Stimulated activated CD4-positive, alpha-beta T cell treated with anti-CD3 and anti-CD28 coated beads, Interleukin-15, amount 100 ng/mL, for 48 hours (primary cell): Measurements from ENCODE around the gene AP5Z1.

ENCODE experiments used
- DNase-seq, 2 donors: peaks; one replicate each; pipeline ENCODE4 v3.0.0-alpha.2; 2020; ENCODE audit warnings: low read depth in 2 of 2

AP5Z1 gene

GRCh38 chr7:4766666-4767519 lies 8.5 kb upstream of the AP5Z1 start:
- no peak for DNase-seq

GRCh38 chr7:4768597-4769569 lies 6.5 kb upstream of the AP5Z1 start:
- no peak for DNase-seq

DNA sequence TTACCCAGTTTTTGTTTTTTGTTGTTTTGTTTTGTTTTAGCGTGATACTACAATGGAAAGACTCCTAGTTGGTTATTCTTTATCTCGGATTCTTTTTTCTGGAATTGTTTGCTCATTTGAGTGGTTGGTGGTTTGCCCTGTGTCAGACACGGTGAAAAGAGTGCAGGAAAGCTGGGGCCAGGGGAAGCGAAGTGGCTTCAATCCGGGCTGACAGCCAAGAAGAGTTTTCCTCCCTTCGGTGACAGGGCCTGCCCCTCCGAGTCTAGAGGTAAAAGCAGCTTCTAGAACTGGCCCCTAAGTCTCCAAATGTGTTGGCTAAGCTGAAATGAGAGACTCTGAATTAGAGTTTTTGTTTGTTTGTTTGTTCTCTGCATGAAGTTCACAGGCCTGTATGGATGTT lies 5.7 kb upstream of the AP5Z1 start:
- no peak for DNase-seq

- no peak for DNase-seq
Observed at GRCh38 chr7:4770886-4771285, 4.5 kb upstream of the AP5Z1 start.

- no peak for DNase-seq
Observed at GRCh38 chr7:4771737-4772136, 3.7 kb upstream of the AP5Z1 start.

- no peak for DNase-seq
Observed at GRCh38 chr7:4772306-4772705, 3.1 kb upstream of the AP5Z1 start.

DNA sequence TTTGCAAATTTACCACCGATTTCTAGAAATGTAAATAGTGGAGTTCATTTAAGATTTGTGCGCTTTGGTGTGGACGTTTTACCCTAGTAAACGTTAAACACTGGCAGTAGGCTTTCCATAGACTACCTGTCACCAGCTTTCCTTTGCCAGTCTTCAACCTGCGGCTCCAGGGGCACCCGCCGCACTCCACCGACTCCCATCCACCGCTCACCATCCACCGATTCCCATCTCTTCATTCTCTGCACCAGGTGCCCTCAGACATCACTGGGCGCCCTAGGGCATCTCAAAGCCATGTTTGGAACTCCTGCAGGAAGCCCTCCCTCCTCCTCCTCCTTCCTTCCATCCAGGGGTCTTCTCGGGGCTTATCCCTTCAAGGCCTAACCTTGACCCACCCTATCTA lies 1.4 kb upstream of the AP5Z1 start:
- DNase-seq: no peak

DNA sequence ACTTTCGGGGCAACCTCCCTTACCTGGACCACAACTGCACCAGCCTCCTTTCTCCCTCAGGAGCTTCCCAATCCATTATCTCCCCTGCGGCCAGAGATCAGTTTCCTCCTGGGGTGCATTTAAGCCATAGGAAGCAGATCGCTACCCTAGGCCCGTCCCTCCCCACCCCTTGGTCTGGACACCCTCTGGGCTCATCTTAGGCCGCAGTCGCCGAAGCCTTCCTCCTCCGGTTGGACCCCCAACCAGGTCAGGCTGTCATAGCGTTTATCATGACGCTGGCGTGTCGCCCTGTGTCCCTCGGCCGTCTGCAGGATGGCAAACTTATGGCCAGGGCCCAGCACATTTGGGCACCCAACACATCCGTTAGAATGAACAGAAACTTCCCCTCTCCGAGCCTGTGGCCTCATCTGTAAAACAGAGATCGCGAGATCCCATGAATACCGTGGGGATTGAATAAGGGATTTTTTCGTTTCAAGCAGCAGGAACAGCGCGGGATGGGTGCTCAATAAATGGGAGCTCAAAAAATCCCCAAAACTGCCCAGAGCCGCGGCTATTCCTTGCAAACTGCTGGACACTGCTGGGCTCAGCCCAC lies 669 bp upstream of the AP5Z1 start:
- no peak for DNase-seq

- DNase-seq: peak; percentile 22 to 24
Observed at GRCh38 chr7:4775848-4776623, 613 bp downstream of the AP5Z1 start.

- no peak for DNase-seq
Observed at GRCh38 chr7:4779118-4779517, 3.7 kb downstream of the AP5Z1 start.

DNA sequence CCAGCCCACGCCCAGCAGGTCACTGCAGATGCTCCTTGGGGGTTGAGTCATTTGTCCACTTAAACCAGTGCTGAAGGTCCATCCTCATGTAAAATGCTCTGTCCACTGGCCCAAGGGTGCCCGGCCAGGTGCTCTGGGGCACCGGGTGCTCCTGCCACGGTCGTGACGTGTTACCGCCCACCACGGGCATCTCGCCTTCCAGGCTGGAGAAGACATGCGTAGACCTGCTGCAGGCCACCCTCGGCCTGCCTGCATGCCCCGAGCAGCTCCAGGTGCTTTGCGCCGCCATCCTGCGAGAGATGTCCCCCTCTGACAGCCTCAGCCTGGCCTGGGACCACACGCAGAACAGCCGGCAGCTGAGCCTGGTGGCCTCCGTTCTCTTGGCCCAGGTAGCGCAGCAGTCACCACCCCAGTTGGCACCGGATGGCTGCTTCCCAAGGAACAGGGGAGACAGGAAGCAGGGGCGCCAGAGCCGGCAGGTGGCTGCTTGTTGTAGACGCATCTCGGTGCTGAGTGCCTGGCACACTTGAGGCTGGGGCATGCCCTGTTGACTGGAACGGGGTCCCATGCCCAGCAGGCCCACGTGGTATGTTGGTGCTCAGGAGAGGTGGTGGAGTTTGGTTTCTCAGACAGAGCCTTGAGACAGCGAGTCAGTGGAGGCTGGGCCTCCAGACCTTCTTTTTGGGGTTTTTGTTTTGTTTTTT lies 6.1 kb downstream of the AP5Z1 start:
- no peak for DNase-seq

DNA sequence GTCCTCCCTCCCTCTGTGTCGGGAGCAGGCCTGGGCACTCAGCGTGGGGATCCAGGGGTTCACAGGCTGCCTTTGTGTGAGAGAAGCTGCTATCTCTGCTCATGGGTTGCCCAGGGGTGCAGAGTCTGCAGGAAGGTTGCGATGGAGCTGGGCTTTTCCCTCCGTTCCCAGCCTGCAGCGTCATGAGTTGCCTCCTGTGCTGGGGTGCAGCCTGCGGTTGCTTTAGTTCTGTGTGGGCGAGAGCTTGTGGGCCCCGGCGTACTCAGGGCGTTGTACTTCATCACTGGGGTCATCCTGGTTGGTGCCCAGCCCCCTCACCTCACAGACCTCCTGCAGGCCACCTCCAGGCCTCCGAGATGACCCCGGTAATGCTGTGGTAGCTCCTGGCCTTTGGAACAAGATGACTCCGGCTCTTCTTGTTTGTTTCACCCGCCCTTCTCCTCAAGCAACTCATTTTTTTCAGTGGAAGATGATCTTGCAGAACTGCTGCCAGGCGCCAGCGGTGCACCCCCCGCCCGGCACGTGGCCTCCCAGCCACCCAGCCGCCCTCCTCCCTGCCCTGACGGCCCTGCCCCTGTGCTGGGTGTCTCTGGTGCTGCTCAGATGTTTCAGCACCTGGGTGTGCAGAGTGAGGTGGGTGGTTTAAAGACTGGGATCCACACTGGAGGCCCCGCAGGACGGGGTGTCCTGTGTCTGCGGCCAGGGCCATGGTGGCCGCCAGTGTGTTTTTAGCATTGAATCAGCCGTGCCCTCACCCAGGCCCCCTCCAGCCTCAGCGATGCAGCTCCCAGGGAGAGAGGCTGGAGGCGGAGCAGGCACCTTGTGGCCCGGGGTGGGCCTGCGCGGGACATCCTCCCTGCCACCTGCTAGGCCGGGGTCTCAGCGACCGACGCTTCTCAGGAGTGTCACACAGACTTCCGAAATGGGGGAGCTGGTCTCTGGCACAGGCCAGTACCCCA lies 7.2 kb downstream of the AP5Z1 start:
- no peak for DNase-seq

- no peak for DNase-seq
Observed at GRCh38 chr7:4783292-4783652, 7.8 kb downstream of the AP5Z1 start.

DNA sequence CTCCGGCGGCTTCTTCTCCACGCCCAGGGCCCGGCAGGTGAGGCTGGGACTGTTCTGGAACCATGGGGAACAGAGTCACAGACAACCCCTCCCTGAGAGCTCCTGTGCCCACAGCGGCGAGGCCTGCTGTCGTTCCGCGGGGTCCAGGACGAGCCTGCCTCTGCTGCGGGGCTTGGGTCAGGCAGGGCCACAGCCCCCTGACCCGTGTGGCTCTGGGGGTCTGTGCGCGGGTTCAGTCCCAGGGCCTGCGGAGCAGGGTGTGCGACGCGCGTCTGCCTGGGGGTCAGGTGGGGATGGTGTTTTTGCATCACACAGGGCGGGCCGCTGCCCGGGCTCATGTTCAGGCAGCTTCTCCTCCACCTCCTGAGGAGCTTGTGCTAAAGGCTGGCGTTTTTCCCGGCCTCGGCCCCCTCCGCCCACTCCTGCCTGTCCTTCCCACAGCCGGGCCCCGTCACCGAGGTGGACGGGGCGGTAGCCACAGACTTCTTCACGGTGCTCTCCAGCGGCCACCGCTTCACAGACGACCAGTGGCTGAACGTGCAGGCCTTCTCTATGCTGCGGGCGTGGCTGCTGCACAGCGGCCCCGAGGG lies 8.4 kb downstream of the AP5Z1 start:
- DNase-seq: no peak

DNA sequence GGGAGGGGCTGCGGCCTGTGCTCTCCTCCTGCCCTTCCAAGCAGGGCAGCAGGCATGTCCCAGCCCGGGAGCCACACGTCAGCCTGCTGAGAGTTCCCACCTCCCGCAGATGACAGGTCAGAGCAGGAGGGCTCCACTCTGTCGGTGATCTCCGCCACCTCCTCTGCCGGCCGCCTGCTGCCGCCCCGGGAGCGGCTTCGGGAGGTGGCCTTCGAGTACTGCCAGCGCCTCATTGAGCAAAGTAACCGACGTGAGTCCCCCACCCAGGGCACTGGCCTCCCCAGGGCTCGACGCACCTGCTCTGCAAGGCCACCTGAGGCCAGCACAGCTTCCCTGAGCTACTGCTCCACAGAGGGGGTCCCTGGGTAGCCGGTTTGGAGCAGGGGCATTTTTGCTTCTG lies 9.4 kb downstream of the AP5Z1 start:
- DNase-seq: no peak

- DNase-seq: no peak
Observed at GRCh38 chr7:4785371-4785770, 9.9 kb downstream of the AP5Z1 start.

DNA sequence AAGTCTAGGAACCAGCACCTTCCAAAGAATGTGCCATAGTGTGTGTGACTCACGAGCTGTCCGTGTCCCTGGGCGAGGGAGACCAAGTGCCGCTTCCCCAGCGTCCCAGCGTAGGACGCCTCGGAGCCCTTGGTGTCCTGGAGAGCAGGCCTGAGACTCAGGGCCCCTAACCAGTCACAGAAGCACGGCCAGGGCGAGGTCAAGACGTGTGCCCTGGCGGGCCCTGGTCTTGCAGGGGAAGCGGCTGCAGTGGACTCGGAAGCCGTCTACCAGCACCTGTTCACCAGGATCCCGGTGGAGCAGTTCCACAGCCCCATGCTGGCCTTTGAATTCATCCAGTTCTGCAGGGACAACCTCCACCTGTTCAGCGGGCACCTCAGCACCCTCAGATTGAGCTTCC lies 10.6 kb downstream of the AP5Z1 start:
- DNase-seq: no peak

- no peak for DNase-seq
Observed at GRCh38 chr7:4787541-4787940, 12.1 kb downstream of the AP5Z1 start.

GRCh38 chr7:4787947-4788626 lies 12.7 kb downstream of the AP5Z1 start:
- DNase-seq: no peak
